Adrenal gland (tissue), 12 donors: ENCODE data around the gene PACRG. TPM values are rescaled to one million over a fixed set of nuclear protein-coding genes. Genes with fewer than 3 reads are reported as not detected.

Experiments used
- DNase-seq, 7 donors: peaks; one replicate each; pipeline ENCODE4 v3.0.0-alpha.2; 2019 to 2020
- H3K27ac ChIP-seq, 5 donors: fragments of 200-600 bp; sonication (generic) in 4 of 5; 1 replicate in 3 of 5; 2 replicates in 2 of 5; pipeline versions ENCODE4 v1.5.1 to v1.8.0; 2016 to 2020; ENCODE audit warnings: mild to moderate bottlenecking in 1 of 5
- H3K27me3 ChIP-seq: fragments of 200-600 bp; 2 replicates; pipeline ENCODE4 v1.8.0; 2021
- H3K36me3 ChIP-seq, 2 donors: fragments of 200-600 bp; replicated peaks in 1 of 2; 1 replicate in 1 of 2; 2 replicates in 1 of 2; pipeline versions ENCODE4 v1.5.1 to v1.8.0; 2018 to 2022
- H3K4me1 ChIP-seq, 2 donors: fragments of 200-600 bp; replicated peaks in 1 of 2; 1 replicate in 1 of 2; 2 replicates in 1 of 2; pipeline versions ENCODE4 v1.5.1 to v1.8.0; 2018 to 2021
- H3K4me3 ChIP-seq, 4 donors: fragments of 200-600 bp; sonication (generic) in 3 of 4; one replicate each; pipeline ENCODE4 v1.5.1; 2016 to 2018
- H3K9me3 ChIP-seq, 3 donors: fragments of 200-600 bp; sonication (generic) in 1 of 3; replicated peaks in 1 of 3; 1 replicate in 2 of 3; 2 replicates in 1 of 3; pipeline versions ENCODE4 v1.5.1 to v1.8.0; 2016 to 2021
- CTCF ChIP-seq, 6 experiments: fragments of 450-650 bp in 4 of 6; fragments of 200-600 bp in 2 of 6; sonication (generic) in 1 of 6; IDR thresholded peaks; 1 replicate in 5 of 6; 2 replicates in 1 of 6; pipeline versions ENCODE4 v1.5.1 to v1.8.0; 2016 to 2021; ENCODE audit warnings: antibody characterized with exemption in 6 of 6, mild to moderate bottlenecking in 2 of 6, moderate library complexity in 1 of 6
- POLR2A ChIP-seq, 2 donors: fragments of 450-650 bp; IDR thresholded peaks; one replicate each; pipeline ENCODE4 v1.6.1; 2017; ENCODE audit warnings: antibody characterized with exemption in 2 of 2, mild to moderate bottlenecking in 2 of 2, moderate library complexity in 1 of 2
- WGBS, 4 donors: extraction: QIAGEN DNeasy Blood & Tissue Kit in 2 of 4; methylation state at CpG; one replicate each; pipeline versions ENCODE4 v1.1.5 to v1.1.7; 2013 to 2017; 5-methylcytosine and 5-hydroxymethylcytosine counted together
- intact Hi-C, 2 donors: fragments of 100-400 bp; cut with DNase I; formaldehyde crosslinking; loops; one replicate each; pipeline versions ENCODE4 v1.14.1 to v1.15.0; 2022 to 2023
- polyA plus RNA-seq, 3 donors: library from polyadenylated mRNA; stranded (reverse); fragments of 200-250 nt in 2 of 3; fragments of 350-450 nt in 1 of 3; fragmentation: Illumina TruSeq in 1 of 3; extraction: RNeasy Lipid Tissue Mini Kit (QIAGEN cat#74804) in 1 of 3; gene quantifications; one replicate each; pipeline ENCODE4 v1.2.3, GENCODE V29; 2013 to 2014
- total RNA-seq, 9 donors: library from RNA; depleted of rRNA in 4 of 9; stranded (reverse); fragments of >200 nt in 4 of 9; fragments of 120-200 nt in 1 of 9; fragmentation: NEBNext Ultra II Directional in 1 of 9; extraction: Animal tissue kit (Norgen Biotek cat#: 25700) in 1 of 9; gene quantifications; one replicate each; pipeline versions ENCODE4 v1.1.0 to v1.2.4, GENCODE V29; 2013 to 2023
- donor health status: healthy with polysubstance abuse.
- donor health status: Bipolar disorder and iron deficiency.
- donor health status: DM: yes; HTN: yes; CAD: no.
- donor health status: DM: no; HTN: no; CAD: no.
- donor health status: DM: no; HTN: no; CAD: no.
- donor health status: DM: yes; HTN: yes; CAD: no.

PACRG gene
- total and polyA plus RNA-seq, 12 donors = 0.18 to 6.1 (median 1.4) TPM

GRCh38 chr6:162868397-162868796, 140.6 kb downstream of the PACRG start:
- Histone ChIP-seq H3K27me3 (no peaks in the 10 kb centered on the region), H3K9me3 (no peaks in the 10 kb centered on the region), H3K36me3 (no peaks in the 10 kb centered on the region), H3K27ac (no peak overlapping the region), H3K4me3 (no peak overlapping the region), H3K4me1 (peaks cover 0 to 2% of the 10 kb centered on the region in 2 donors)
- no peak for DNase-seq
- TF ChIP-seq CTCF (IDR thresholded peaks at IDR 0.05) (no peak), POLR2A (IDR thresholded peaks at IDR 0.05) (no peak)
- intact Hi-C loops = no loop called here
- WGBS, 4 donors = 87 to 93% (median 90%) methylated on average over 16 to 18 of the region's 18 CpGs

- WGBS, 4 donors = 73 to 95% (median 82%) methylated on average over 1 of the region's 1 CpG
- no peak for TF ChIP-seq POLR2A (IDR thresholded peaks at IDR 0.05)
- no peak for TF ChIP-seq CTCF (IDR thresholded peaks at IDR 0.05)
- H3K27me3 ChIP-seq = no peaks in the 10 kb centered on the region
- peaks cover 0 to 4% of the 10 kb centered on the region in 2 donors for H3K4me1 ChIP-seq
- H3K27ac ChIP-seq = no peak overlapping the region
- H3K36me3 ChIP-seq = no peaks in the 10 kb centered on the region
- no peak for DNase-seq
- intact Hi-C loops = no loop called here
- H3K9me3 ChIP-seq = no peaks in the 10 kb centered on the region
- H3K4me3 ChIP-seq = no peak overlapping the region
These were observed 144.2 kb downstream of the PACRG start for GRCh38 chr6:162871966-162872365.

GRCh38 chr6:162873537-162873936, 145.8 kb downstream of the PACRG start:
- Histone ChIP-seq H3K4me1 (peaks cover 0 to 4% of the 10 kb centered on the region in 2 donors), H3K9me3 (no peaks in the 10 kb centered on the region), H3K27me3 (no peaks in the 10 kb centered on the region), H3K4me3 (no peak overlapping the region), H3K36me3 (no peaks in the 10 kb centered on the region), H3K27ac (no peak overlapping the region)
- 66 to 74% (median 71%) methylated on average over 2 of the region's 2 CpGs for WGBS, 4 donors
- intact Hi-C loops = no loop called here
- no peak for DNase-seq
- no peak for TF ChIP-seq CTCF (IDR thresholded peaks at IDR 0.05)
- TF ChIP-seq POLR2A (IDR thresholded peaks at IDR 0.05) = no peak

- WGBS, 4 donors = 85 to 96% (median 95%) methylated on average over 2 of the region's 2 CpGs
- Histone ChIP-seq H3K27ac (no peak overlapping the region), H3K4me1 (peaks cover 0 to 4% of the 10 kb centered on the region in 2 donors), H3K36me3 (no peaks in the 10 kb centered on the region), H3K9me3 (no peaks in the 10 kb centered on the region), H3K27me3 (no peaks in the 10 kb centered on the region), H3K4me3 (no peak overlapping the region)
- intact Hi-C loops = no loop called here
- no peak for DNase-seq
- TF ChIP-seq CTCF (IDR thresholded peaks at IDR 0.05) (no peak), POLR2A (IDR thresholded peaks at IDR 0.05) (no peak)
These were observed 147.3 kb downstream of the PACRG start for GRCh38 chr6:162875070-162875469.
